ENCODE data around the gene EIF3B. TPM values are rescaled to one million over a fixed set of nuclear protein-coding genes. Genes with fewer than 3 reads are reported as not detected.

The EIF3B gene
- total and polyA plus RNA-seq, 9 of the 15 experiments (the other 6 are each of a cell fraction or from before 2014, with no cell fraction given), result 25.9 to 494 (median 357) TPM

GRCh38 chr7:2314209-2314955 lies 40.2 kb upstream of the EIF3B start, which contains the start of gene SNX8 (continued):
- TF ChIP-seq ELK1 (CRISPR knock-in tag; IDR thresholded peaks at IDR 0.05) (no peak), MCM5 (IDR thresholded peaks at IDR 0.05; ENCODE audit: low read depth) (no peak), TAF1 (IDR thresholded peaks at IDR 0.05; ENCODE audit: control insufficient read depth, extremely low read depth, insufficient read depth, low read length, severe bottlenecking) (no peak), ZBTB8A (IDR thresholded peaks at IDR 0.05; ENCODE audit: partially characterized antibody) (no peak), RBM25 (IDR thresholded peaks at IDR 0.05; ENCODE audit: low read depth, low read length, severe bottlenecking) (peak; percentile 28), NKRF (IDR thresholded peaks at IDR 0.05; ENCODE audit: borderline replicate concordance) (peak; percentile 96), SMARCE1 (IDR thresholded peaks at IDR 0.05) (peak; percentile 63), SIRT6 (IDR thresholded peaks at IDR 0.05; ENCODE audit: low read depth, low read length) (no peak), JUN (IDR thresholded peaks at IDR 0.05; ENCODE audit: borderline replicate concordance, low read depth, low read length) (no peak), JUN (CRISPR knock-in tag; IDR thresholded peaks at IDR 0.05; ENCODE audit: borderline replicate concordance) (no peak; the same call in 1 of the 2 replicates), FOXA1 (IDR thresholded peaks at IDR 0.05; ENCODE audit: borderline replicate concordance) (no peak), ZNF778 (CRISPR knock-in tag; IDR thresholded peaks at IDR 0.05) (no peak), ZNF740 (CRISPR knock-in tag; IDR thresholded peaks at IDR 0.05) (peak; percentile 51; the same call in 1 of the 2 replicates), ZNF740 (tag; IDR thresholded peaks at IDR 0.05) (no peak), MBD2 (IDR thresholded peaks at IDR 0.05; ENCODE audit: borderline replicate concordance, low read depth) (no peak), ADNP (tag; IDR thresholded peaks at IDR 0.05) (no peak), TOE1 (IDR thresholded peaks at IDR 0.05; ENCODE audit: borderline replicate concordance) (no peak), TOE1 (CRISPR knock-in tag; IDR thresholded peaks at IDR 0.05; ENCODE audit: borderline replicate concordance, low read depth) (no peak), POU5F1 (IDR thresholded peaks at IDR 0.05; ENCODE audit: borderline replicate concordance, low read depth, low read length, partially characterized antibody) (no peak), PCBP1 (IDR thresholded peaks at IDR 0.05; ENCODE audit: low read depth, low read length, poor library complexity, severe bottlenecking) (no peak), CTCF (IDR thresholded peaks at IDR 0.05 in 2 of 3, conservative IDR thresholded peaks at IDR 0.05 in 1 of 3; ENCODE audit: insufficient read depth in 2 of 3, low read depth in 1 of 3, low read length in 3 of 3) (no peak)

All from K562 (cell line).